Activated CD4-positive, alpha-beta T cell treated with anti-CD3 and anti-CD28 coated beads, Interleukin-2, amount 10 ng/mL, durations not matched to agents 7 days and 5 days (primary cell): ENCODE measurements around the gene SCO2. TPM values are rescaled to one million over a fixed set of nuclear protein-coding genes. Genes with fewer than 3 reads are reported as not detected.
"Not testable (repeated sequence)": the region's sequence is repeated elsewhere in the genome, so short reads cannot be mapped to it uniquely, and the experiment has no call there.

Experiments
- CTCF ChIA-PET: fragments of 350-600 bp; sonication (Branson Sonifier 250); formaldehyde crosslinking; loops from one replicate; lab custom pipeline; 2021; ENCODE audit warnings: antibody characterized with exemption; lab: Charles Lee
- POLR2A ChIA-PET: fragments of 350-600 bp; sonication (Branson Sonifier 250); formaldehyde crosslinking; loops from one replicate; lab custom pipeline; 2021; ENCODE audit warnings: antibody characterized with exemption; lab: Charles Lee
- DNase-seq: peaks from one replicate; pipeline ENCODE4 v3.0.0-alpha.2; 2020
- H3K27ac Mint-ChIP-seq: one replicate; pipeline ENCODE4 v1.8.0; 2021; ENCODE audit warnings: mild to moderate bottlenecking, moderate library complexity, mixed read lengths
- H3K27me3 Mint-ChIP-seq: one replicate; pipeline ENCODE4 v1.8.0; 2021; ENCODE audit warnings: mixed read lengths
- H3K36me3 Mint-ChIP-seq: one replicate; pipeline ENCODE4 v1.8.0; 2021; ENCODE audit warnings: low read depth, mixed read lengths
- H3K4me1 Mint-ChIP-seq: one replicate; pipeline ENCODE4 v1.8.0; 2021; ENCODE audit warnings: mixed read lengths
- H3K4me3 Mint-ChIP-seq: one replicate; pipeline ENCODE4 v1.8.0; 2021; ENCODE audit warnings: mild to moderate bottlenecking, moderate library complexity, mixed read lengths
- H3K9me3 Mint-ChIP-seq: one replicate; pipeline ENCODE4 v1.8.0; 2021; ENCODE audit warnings: mixed read lengths
- total RNA-seq, 2 experiments: library from RNA; stranded (reverse); gene quantifications; one replicate each; pipeline ENCODE4 v1.2.3, GENCODE V29; 2021

The SCO2 gene
- total RNA-seq, 2 experiments from 2014 or later = 2.8 to 10.5 TPM

GRCh38 chr22:50548040-50548920, 22.9 kb upstream of the SCO2 start:
- ChIA-PET POLR2A (interaction anchor here (0.6 to 1.7 kb wide), 6 partner anchors 9 to 72 kb away, joined by 3 to 6 read pairs (median 3); partner anchors contain the start of genes SCO2 and TYMP), CTCF (interaction anchor here (0.9 to 5.0 kb wide), 11 partner anchors 9 to 75 kb away, joined by 3 to 64 read pairs (median 4); partner anchors contain the start of genes SCO2, SYCE3 and TYMP)
- H3K36me3 Mint-ChIP-seq = peaks cover 6% of the 10 kb centered on the region
- H3K27me3 Mint-ChIP-seq = no peaks in the 10 kb centered on the region
- peak; percentile 63 for DNase-seq
- no peaks in the 10 kb centered on the region for H3K9me3 Mint-ChIP-seq
- peaks cover 45% of the 10 kb centered on the region for H3K4me1 Mint-ChIP-seq
- peak overlapping the region; percentile 71 for H3K4me3 Mint-ChIP-seq
- H3K27ac Mint-ChIP-seq = peak overlapping the region; percentile 94

- H3K4me1 Mint-ChIP-seq = peaks cover 48% of the 10 kb centered on the region
- H3K36me3 Mint-ChIP-seq = peaks cover 9% of the 10 kb centered on the region
- peak overlapping the region; percentile 67 for H3K4me3 Mint-ChIP-seq
Measured at GRCh38 chr22:50547263-50547985, 22.0 kb upstream of the SCO2 start.

GRCh38 chr22:50546326-50547262, 21.2 kb upstream of the SCO2 start:
- CTCF ChIA-PET = interaction anchor here (1.0 to 5.0 kb wide), 6 partner anchors 12 to 29 kb away, joined by 3 to 64 read pairs (median 15); partner anchors contain the start of genes SCO2, SYCE3 and TYMP
- DNase-seq = no peak
- peak overlapping the region; percentile 92 for H3K27ac Mint-ChIP-seq
- H3K9me3 Mint-ChIP-seq = no peaks in the 10 kb centered on the region
- H3K4me1 Mint-ChIP-seq = peaks cover 54% of the 10 kb centered on the region
- POLR2A ChIA-PET = interaction anchor here (0.6 to 1.7 kb wide), 4 partner anchors 21 to 74 kb away, joined by 3 to 6 read pairs (median 4); partner anchors contain the start of gene SCO2
- H3K27me3 Mint-ChIP-seq = no peaks in the 10 kb centered on the region
- H3K4me3 Mint-ChIP-seq = peak overlapping the region; percentile 63
- H3K36me3 Mint-ChIP-seq = peaks cover 15% of the 10 kb centered on the region

More at GRCh38 chr22:50547263-50547985, 22.0 kb upstream of the SCO2 start:
- H3K27me3 Mint-ChIP-seq = no peaks in the 10 kb centered on the region
- no peaks in the 10 kb centered on the region for H3K9me3 Mint-ChIP-seq
- peak overlapping the region; percentile 85 for H3K27ac Mint-ChIP-seq
- ChIA-PET POLR2A (interaction anchor here (0.6 to 1.7 kb wide), 4 partner anchors 17 to 73 kb away, joined by 3 to 6 read pairs (median 3); partner anchors contain the start of genes SCO2 and TYMP), CTCF (interaction anchor here (1.1 to 5.0 kb wide), 9 partner anchors 8 to 74 kb away, joined by 3 to 64 read pairs (median 5); partner anchors contain the start of genes SCO2, SYCE3 and TYMP)
- no peak for DNase-seq

- peak within 1 kb of the TSS; percentile 63 for H3K4me3 Mint-ChIP-seq
- peak; percentile 54 for DNase-seq
- peaks cover 3% of the 10 kb centered on the region for H3K9me3 Mint-ChIP-seq
- no peaks in the 10 kb centered on the region for H3K27me3 Mint-ChIP-seq
- H3K27ac Mint-ChIP-seq = peak within 1 kb of the TSS; percentile 92
- CTCF ChIA-PET = interaction anchor here (0.9 to 5.0 kb wide), 12 partner anchors 8 to 75 kb away, joined by 3 to 64 read pairs (median 6); partner anchors contain the start of genes SCO2, SYCE3 and TYMP
- peaks cover 10% of the 10 kb centered on the region for H3K36me3 Mint-ChIP-seq
- H3K4me1 Mint-ChIP-seq = peaks cover 56% of the 10 kb centered on the region
- POLR2A ChIA-PET = interaction anchor here (1.2 to 1.6 kb wide), 2 partner anchors 20 to 75 kb away, joined by 3 to 4 read pairs; partner anchors contain the start of gene SCO2
Measured at GRCh38 chr22:50545522-50546325, 20.3 kb upstream of the SCO2 start, which contains the start of gene KLHDC7B. KLHDC7B (plus strand) TSS chr22:50545899; CDS start chr22:50546244, 345 bp downstream.

- Mint-ChIP-seq H3K36me3 (peaks cover 13% of the 10 kb centered on the region), H3K27me3 (no peaks in the 10 kb centered on the region), H3K27ac (peak overlapping the region; percentile 92), H3K4me3 (peak overlapping the region; percentile 62), H3K9me3 (peaks cover 3% of the 10 kb centered on the region), H3K4me1 (peaks cover 54% of the 10 kb centered on the region)
- POLR2A ChIA-PET = interaction anchor here (1.6 kb wide), 1 partner anchor 19 kb away, joined by 4 read pairs; the partner anchor contains the start of gene SCO2
- DNase-seq = peak; percentile 52
- CTCF ChIA-PET = interaction anchor here (0.9 to 5.0 kb wide), 11 partner anchors 9 to 76 kb away, joined by 3 to 64 read pairs (median 7); partner anchors contain the start of genes SCO2, SYCE3 and TYMP
Measured at GRCh38 chr22:50544746-50545253, 19.4 kb upstream of the SCO2 start.

- Mint-ChIP-seq H3K9me3 (peaks cover 3% of the 10 kb centered on the region), H3K36me3 (peaks cover 13% of the 10 kb centered on the region), H3K27me3 (no peaks in the 10 kb centered on the region), H3K4me3 (peak overlapping the region; percentile 62), H3K27ac (peak overlapping the region; percentile 92), H3K4me1 (peaks cover 58% of the 10 kb centered on the region)
- ChIA-PET POLR2A (interaction anchor here (1.6 kb wide), 1 partner anchor 18 kb away, joined by 4 read pairs; the partner anchor contains the start of gene SCO2), CTCF (interaction anchor here (1.4 to 4.6 kb wide), 10 partner anchors 8 to 77 kb away, joined by 3 to 64 read pairs (median 6); partner anchors contain the start of genes SCO2, SYCE3 and TYMP)
- peak; percentile 86 for DNase-seq
Measured at GRCh38 chr22:50544078-50544745, 18.8 kb upstream of the SCO2 start.

- CTCF ChIA-PET = interaction anchor here (1.5 kb wide), 1 partner anchor 17 kb away, joined by 4 read pairs; the partner anchor contains the start of gene SCO2
Measured at GRCh38 chr22:50542416-50542927, 17.1 kb upstream of the SCO2 start.

GRCh38 chr22:50541667-50542026, 16.2 kb upstream of the SCO2 start:
- not testable (repeated sequence) for H3K4me3 Mint-ChIP-seq, H3K9me3 Mint-ChIP-seq, H3K27me3 Mint-ChIP-seq
- Mint-ChIP-seq H3K36me3 (peaks cover 19% of the 10 kb centered on the region), H3K27ac (peak overlapping the region; percentile 99), H3K4me1 (peaks cover 70% of the 10 kb centered on the region)
- peak; percentile 37 for DNase-seq
- POLR2A ChIA-PET = interaction anchor here (1.3 kb wide), 1 partner anchor 79 kb away, joined by 5 read pairs; no protein-coding TSS in a partner anchor
- CTCF ChIA-PET = interaction anchor here (8.1 kb wide), 1 partner anchor 16 kb away, joined by 63 read pairs; the partner anchor contains the start of gene SCO2

More at GRCh38 chr22:50542416-50542927, 17.1 kb upstream of the SCO2 start:
- peaks cover 3% of the 10 kb centered on the region for H3K9me3 Mint-ChIP-seq
- H3K36me3 Mint-ChIP-seq = peaks cover 18% of the 10 kb centered on the region
- H3K4me3 Mint-ChIP-seq = no peak overlapping the region
- peak; percentile 38 for DNase-seq
- H3K27me3 Mint-ChIP-seq = no peaks in the 10 kb centered on the region
- peak overlapping the region; percentile 99 for H3K27ac Mint-ChIP-seq
- POLR2A ChIA-PET = interaction anchor here (1.3 kb wide), 1 partner anchor 78 kb away, joined by 5 read pairs; no protein-coding TSS in a partner anchor
- peaks cover 65% of the 10 kb centered on the region for H3K4me1 Mint-ChIP-seq

- H3K27ac Mint-ChIP-seq = peak overlapping the region; percentile 99
- H3K9me3 Mint-ChIP-seq = peaks cover 3% of the 10 kb centered on the region
- H3K27me3 Mint-ChIP-seq = no peaks in the 10 kb centered on the region
- no peak overlapping the region for H3K4me3 Mint-ChIP-seq
- ChIA-PET CTCF (interaction anchor here (0.6 to 8.1 kb wide), 6 partner anchors 7 to 80 kb away, joined by 4 to 63 read pairs (median 8); partner anchors contain the start of genes SCO2 and SYCE3), POLR2A (interaction anchor here (0.6 to 2.7 kb wide), 3 partner anchors 11 to 15 kb away, joined by 4 to 15 read pairs (median 10); partner anchors contain the start of genes SCO2 and TYMP)
- H3K36me3 Mint-ChIP-seq = peaks cover 22% of the 10 kb centered on the region
- H3K4me1 Mint-ChIP-seq = peaks cover 70% of the 10 kb centered on the region
- DNase-seq = no peak
Measured at GRCh38 chr22:50540381-50540780, 15.0 kb upstream of the SCO2 start.
